GM12891 (cell line): ENCODE data around the gene ANO7.

Experiments used
- POLR2A ChIP-seq: IDR thresholded peaks from 2 replicates; pipeline ENCODE4 v1.6.1; 2011; ENCODE audit warnings: low read depth, low read length, control low read depth
- POLR2AphosphoS5 ChIP-seq: IDR thresholded peaks from 2 replicates; pipeline ENCODE4 v1.6.1; 2011; ENCODE audit warnings: low read depth, low read length, control low read depth
- POU2F2 ChIP-seq: IDR thresholded peaks from 2 replicates; pipeline ENCODE4 v1.6.1; 2011; ENCODE audit warnings: low read depth, mild to moderate bottlenecking, control low read depth, low read length, moderate library complexity
- TAF1 ChIP-seq: IDR thresholded peaks from 2 replicates; pipeline ENCODE4 v1.6.1; 2011; ENCODE audit warnings: low read depth, low read length, control low read depth

- TF ChIP-seq POLR2A: no peak
- TF ChIP-seq POLR2AphosphoS5: no peak
- TF ChIP-seq TAF1: no peak
- TF ChIP-seq POU2F2: no peak
Observed at GRCh38 chr2:241270531-241270930, 82.1 kb downstream of the ANO7 start.
